HG02943 (cell line): ENCODE data around the gene CDK1.
A peak's percentile ranks its signal among the peaks of the same experiment; 100 is the strongest.

Source experiments
- ATAC-seq: cut with Tn5 transposase; IDR thresholded peaks from one replicate; pipeline ENCODE4 v1.9.1; 2021; ENCODE audit warnings: mild to moderate bottlenecking, low read depth, moderate library complexity; ENCODE audit not compliant: unreplicated experiment

CDK1 gene

DNA sequence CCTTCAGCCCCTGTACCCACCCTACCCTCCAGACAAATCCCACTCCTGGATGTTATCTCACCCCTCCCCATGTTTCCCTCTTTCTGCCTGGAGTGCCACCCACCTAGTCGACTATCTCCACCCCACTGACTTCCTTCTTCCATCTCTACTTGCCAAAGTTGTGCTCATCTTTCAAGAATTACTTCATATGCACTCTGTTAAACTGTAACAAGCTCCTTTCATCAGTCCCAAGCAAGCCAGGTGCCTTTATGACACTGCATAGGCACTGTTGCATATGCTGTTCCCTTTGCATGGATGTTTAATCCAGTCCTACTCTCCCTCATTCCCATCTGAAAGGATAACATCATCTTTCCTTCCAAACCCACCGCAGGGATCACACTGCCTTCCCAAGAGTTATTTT is 8.9 kb upstream of the CDK1 start:
- no peak for ATAC-seq

DNA sequence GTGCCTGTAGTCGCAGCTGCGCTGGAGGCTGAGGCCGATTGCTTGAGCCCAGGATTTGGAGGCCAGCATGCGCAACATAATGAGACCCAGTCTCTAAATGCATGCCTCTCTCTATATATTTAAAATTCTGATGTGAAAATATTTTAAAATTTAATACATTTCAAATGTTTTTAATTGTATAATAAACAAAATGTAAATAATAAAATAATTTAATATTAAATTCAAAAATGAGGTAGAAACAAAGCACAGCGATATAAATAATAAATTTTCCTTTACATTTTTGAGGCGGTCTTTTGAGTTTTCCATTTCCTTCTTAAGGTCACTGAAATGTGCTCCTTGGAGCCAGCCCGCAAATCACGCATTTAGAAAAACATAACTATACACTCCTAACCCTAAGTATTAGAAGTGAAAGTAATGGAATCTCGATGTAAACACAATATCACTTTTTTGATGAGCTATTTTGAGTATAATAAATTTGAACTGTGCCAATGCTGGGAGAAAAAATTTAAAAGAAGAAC is 523 bp upstream of the CDK1 start:
- peak; percentile 2 for ATAC-seq

DNA sequence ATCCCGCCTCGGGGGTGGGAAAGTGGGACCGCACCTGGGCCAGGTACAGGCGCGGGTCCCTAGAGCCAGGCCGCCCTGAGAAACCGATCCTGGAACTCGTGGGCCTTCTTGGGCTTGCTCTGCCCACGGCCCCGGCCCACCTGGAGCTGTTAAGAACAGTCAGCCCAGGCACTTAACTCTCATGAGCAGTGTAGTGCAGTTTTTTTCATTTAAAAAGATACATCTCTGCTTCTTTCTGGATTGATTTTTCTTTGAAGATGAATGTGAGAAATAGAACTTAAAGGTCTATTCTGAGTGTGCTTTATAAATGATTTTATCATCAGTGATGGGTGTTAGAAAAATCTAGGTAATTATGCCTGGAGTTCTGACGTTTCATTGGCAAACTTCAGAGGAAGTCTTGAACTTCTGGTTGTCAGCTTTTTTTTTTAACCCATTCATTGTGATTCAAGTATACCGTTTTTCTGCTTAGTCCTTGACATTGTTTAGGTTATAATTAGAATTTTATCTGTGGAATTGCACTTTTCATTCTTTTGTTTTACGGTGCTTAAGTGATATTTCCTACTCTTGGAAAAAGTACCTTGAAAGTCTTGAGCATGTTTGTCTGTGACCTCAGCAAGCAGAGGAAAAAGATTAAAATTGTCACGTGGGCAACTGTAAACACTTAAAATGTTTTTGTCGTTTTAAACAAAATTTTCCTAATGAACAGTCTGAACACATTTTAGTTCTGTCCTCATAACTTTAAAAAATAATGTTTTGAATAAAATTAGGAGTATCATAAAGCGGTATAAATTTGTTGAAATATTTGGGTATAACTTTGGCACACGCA is 906 bp downstream of the CDK1 start:
- peak; percentile 24 for ATAC-seq

DNA sequence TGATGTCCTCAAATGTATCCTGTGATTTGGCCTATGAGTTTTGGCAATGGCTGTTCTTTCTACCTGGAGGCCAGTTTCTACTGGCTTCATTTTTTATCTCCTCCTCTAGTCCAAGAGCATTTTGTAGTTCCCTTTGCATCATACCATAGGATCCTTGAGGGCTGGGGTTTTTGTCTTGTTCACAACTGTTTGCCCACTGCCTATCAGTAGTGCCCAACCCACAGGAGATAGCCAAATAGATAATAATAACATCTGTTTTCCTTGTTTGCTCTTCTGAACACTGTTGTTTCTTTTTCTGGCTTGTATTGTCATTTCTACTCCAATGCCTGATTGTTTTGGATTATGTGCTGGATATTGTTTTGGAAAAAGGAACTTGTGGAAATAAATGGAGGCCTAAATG is 3.4 kb downstream of the CDK1 start:
- ATAC-seq = no peak

DNA sequence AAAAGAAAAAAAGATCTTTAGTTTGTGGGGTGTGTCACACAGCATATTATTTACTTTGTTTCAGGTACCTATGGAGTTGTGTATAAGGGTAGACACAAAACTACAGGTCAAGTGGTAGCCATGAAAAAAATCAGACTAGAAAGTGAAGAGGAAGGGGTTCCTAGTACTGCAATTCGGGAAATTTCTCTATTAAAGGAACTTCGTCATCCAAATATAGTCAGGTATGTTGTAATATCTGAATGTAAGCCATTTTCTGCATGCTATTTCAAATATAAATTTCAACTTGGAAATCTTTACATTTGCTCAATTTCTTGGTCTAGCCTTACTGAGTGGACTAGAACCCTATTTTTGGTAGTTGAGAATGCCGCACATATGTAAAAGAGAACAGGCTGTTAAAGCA is 6.4 kb downstream of the CDK1 start:
- ATAC-seq = no peak

DNA sequence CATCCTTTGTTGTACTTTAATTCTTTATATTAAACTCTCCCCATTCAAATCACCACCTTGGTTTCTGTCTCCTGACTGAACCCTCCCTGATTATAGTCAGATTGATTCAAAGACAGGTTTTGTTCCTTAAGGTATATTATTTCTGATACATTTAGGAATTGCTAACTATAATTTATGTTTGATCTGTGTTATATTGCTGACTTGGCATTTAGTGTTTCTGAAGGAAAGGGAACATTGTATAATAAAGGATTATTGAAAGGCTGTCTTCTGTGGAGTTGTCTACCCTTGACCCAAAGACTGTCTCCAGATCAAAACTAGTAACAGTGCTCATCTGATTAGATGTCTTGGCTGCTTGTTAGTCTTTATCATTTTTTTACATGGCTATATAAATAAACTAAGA is 10.3 kb downstream of the CDK1 start:
- ATAC-seq = no peak

DNA sequence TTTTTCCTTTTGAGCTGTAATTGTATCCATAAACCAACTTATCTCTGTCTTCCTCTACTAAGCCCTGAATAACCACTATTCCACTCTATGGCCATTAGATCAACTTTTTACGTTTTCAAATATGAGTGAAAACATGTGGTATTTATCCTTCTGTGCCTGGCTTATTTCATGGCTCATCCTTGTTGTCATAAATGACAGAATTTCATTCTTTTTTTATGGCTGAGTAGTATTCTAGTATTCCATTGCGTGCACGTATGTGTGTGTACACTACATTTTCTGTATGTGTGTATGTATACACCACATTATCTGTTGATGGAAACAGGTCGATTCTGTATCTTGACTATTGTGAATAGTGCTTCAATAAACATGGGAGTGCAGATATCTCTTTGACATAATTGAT is 11.1 kb downstream of the CDK1 start:
- ATAC-seq = no peak

DNA sequence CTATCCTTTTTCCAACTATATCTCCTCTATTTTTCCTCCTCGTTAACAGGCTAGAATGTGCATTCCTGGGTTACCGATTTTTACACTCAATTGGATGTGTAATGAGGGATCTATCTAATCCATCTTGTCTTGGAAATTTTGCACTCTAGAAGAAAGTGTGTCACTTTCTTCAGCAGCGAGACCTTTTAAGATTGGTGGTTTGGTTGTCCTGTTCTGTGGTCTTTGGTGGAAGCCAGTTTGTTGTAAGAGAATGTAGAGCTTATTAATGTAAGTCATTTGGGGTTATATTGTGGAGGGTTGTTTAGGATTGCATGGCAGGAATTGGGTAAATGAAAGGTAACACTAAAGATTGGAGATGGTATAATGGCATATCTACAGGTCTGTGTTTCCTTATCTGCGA is 16.7 kb downstream of the CDK1 start:
- no peak for ATAC-seq

DNA sequence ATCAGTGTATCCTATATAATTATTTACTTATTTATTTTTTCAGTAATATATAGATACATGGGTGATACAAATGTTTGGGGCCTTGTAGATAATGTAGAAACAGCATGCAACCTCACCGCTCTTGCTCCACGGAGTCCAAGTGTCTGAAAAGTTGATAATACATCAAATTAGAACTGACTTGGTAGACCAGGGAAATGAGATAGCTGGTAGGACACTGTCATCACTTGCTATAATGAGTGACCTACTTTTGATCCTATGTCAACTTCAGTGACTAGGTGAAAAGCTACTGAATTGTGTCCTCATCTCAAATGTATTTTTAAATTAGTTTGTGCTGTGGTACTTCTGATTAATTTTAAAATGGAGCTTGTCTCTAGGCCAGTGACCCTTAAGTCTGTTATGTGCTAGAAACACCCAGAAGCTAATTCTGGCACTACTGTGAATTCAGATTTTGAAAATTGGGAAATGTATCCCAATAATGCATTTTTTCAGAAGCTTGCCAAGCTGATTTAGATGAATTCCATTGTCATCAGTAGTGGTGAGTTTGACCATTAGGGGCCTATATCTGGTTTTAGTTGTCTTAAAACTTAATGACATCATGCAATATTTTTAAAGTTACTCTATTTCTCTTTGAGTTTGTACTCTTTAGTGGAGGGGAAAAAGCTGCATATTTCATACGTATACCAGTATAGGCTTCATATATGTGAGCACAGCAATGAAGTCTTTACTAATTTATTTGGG is 17.4 kb downstream of the CDK1 start:
- no peak for ATAC-seq

DNA sequence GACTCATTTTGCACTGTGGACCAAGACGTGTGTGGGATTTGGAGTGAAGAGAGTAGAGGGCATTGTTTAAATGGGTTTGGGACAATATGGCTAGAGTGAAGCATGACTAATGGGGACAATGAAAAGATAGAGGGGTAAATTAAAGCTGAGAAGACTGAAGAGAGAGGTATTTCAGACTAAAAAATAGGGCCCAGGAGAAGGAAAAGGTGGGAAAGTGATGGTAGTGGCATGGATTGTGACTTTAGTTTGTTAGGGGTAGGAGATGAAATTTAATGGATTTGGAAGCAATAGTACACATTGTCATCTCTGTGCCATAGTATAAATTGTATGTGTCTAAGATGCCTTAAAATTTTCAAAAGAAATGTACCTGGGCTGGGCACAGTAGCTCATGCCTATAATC is 18.2 kb downstream of the CDK1 start:
- no peak for ATAC-seq

DNA sequence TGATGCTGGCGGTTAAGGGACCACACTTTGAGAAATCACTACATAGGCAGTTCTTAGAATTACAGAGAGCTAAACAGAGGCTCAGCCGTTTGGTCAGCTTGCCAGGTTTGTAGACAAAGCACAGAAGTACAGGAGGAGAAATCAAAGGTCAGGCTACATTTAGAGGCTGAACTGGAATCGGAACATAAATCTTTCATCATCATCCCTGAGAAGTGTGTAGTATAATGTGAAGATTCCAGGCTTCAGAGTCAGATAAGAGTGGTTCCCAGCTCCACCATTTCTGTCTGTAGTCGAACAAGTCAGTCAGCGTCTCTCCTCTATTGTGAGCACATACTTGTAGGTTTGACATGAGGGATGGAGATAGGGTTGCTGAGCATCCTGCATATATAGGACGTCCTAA is 18.9 kb downstream of the CDK1 start:
- ATAC-seq = no peak

DNA sequence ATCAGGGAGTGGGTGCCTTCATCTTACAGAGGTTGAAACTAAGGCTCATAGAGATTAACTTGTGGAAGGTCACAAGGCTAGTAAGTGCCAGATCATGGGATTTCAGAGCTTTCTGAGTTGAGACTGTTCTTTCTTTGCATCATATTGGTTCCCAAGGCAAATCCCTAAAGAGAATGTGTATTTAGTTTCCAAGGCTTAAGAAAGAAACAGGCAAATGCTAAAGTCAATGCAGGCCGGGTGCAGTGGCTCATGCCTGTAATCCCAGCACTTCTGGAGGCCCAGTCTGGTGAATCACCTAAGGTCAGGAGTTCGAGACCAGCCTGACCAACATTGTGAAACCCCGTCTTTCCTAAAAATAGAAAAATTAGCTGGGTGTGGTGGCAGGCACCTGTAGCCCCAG is 19.8 kb downstream of the CDK1 start:
- ATAC-seq = no peak

DNA sequence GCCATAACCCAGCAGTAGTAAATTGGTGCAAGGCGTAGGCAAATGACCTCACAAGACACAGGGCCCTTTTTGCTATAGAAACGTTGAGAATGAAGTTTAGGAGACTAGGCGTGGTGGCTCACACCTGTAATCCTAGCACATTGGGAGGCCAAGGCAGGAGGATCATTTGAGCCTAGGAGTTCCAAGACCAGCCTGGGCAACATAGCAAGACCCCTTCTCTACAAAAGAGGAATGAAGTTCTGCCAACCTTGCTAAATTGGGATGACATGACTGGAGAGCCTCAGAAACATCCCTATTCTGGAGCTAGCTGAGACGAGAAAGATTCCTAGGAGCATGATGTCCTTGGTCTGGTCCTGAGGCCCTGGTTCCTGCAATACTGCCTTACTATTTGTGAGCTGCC is 20.6 kb downstream of the CDK1 start:
- ATAC-seq = no peak

DNA sequence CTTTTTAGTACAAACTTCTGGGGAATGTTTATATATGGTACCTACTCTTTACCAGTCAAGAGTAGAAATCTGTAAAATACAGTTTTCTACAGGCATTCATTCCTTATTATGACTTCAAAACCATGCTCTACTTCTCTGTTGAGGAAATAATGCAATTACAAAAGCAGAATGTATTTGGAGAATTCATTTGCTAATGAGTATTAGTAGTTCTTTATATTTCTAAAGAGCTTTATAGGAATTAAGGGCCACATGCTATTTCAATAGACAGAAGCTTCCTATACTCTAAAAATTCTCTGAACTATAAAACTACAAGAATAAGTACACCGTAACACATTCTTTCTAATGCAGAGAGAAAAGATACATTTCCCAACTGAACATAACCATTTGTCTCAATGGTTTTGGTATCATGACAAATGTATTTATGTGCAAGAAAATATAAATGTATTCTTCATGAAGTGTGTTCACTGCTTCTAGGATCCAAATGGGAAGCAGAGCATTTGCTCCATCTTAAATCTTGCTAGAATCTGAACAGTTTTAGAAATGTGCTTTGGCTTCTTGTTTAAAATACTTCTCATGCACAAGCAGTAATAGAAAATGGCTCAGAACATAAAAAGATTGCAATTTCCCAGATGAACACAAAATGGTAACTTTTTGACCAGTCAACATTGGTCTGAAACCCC is 21.8 kb downstream of the CDK1 start:
- no peak for ATAC-seq

DNA sequence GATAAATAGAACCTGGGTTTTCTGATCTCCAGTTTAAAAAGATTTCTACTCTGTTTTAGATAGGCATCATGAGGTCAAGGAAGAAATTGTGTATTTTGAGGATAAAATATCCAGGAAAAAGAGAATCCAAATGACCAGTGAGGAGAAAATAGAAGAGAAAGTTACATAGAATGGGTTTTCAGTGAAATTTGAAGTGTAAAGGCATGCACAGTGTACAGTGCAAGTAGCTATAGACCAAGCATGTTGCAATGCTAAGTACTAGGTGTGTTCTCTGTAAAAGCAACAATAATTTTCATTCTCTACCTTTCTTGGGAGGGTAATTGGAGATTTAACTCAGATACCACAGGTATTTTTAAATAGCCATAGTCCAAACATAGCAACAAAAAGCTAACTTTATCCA is 22.6 kb downstream of the CDK1 start:
- ATAC-seq = no peak

DNA sequence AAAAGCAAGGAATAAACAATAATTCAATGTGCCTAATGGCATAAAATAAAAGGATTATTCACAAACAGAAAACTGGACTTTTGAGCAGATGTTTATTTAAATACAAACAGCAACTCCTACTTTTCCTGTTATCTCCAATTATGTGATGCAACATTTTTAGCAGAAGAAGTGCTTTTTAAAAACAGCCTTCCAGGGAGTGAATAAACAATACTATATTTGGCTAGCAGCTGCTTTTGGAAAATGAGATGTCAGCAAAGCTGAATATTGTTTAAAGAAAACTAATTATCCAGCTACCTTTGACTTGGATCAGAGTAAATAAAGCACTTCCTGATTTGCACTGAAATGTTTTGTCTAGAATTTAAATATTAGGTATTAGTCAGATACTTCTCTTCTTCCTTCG is 23.2 kb downstream of the CDK1 start:
- no peak for ATAC-seq

DNA sequence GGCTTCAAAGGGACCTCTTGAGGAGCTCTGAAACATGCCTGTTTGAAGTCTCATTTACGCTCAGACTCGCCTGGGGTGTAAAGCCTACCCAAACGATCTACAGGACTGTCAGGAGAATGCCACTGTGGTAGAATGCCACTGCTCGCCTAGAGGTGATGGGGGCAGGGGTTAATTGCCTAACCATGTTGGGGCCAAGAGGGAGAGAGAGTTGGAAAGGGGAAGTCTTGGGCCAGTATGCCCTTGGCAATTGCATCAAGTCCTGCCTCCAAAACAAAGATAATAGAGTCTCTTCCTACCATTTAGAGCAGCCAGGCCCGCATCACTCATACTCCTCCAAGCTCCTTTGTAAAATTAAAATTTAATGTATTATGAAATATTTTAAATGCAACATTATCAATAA is 25.2 kb downstream of the CDK1 start:
- no peak for ATAC-seq

DNA sequence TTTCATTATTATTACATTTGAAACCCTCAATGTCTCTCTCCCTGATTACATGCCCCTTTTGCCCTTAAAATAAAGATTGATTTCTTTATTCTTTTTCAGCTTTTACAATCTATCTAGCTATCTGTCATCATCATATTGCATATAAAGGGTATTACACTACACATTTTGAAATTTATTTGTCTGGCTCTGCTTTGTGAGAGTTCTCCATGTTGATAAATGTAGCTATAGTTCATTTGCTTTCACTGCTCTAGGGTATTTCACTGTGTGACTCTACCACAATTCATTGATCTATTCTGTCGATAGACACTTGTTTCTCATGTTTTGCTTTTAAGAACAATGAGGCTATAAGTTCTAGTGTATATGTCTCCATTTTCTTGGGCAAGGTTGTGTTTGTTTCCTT is 25.6 kb downstream of the CDK1 start:
- ATAC-seq = no peak

DNA sequence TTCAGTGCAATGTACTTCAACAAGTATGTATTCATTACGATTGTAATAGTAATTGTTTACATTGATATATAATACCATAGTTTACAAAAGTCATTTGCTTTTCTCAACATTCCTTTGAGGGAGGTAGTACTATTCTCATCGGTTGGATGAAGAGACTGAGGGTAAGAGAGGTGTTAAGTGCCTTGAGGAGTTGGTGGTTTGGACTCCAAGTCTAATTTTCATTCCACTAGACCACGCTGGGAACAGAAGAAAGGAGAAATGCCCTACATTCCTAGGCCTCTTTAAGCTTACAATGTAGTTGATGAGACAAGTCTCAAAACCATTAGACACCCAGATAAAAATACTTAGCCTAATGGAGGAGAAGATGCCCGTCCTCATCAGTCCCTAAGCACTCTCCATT is 28.6 kb downstream of the CDK1 start:
- ATAC-seq = no peak

DNA sequence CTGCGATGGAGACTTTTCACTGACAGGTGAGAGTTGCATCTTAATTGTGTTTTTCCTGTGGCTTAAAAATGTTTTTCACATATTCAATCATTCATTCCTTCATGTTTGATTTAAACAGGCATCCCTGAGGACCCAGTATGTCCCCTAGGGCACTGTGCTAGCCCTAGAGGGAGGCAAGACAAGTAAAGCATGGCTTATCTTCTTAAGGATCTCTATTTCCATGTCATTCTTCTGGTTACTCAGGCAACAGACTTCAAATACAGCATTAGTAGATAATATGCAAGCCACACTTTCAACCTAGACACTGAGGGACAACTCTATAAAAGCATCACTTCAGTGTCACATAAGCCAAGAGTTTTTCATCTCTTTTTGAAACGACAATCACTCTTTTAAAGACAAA is 29.2 kb downstream of the CDK1 start:
- no peak for ATAC-seq

DNA sequence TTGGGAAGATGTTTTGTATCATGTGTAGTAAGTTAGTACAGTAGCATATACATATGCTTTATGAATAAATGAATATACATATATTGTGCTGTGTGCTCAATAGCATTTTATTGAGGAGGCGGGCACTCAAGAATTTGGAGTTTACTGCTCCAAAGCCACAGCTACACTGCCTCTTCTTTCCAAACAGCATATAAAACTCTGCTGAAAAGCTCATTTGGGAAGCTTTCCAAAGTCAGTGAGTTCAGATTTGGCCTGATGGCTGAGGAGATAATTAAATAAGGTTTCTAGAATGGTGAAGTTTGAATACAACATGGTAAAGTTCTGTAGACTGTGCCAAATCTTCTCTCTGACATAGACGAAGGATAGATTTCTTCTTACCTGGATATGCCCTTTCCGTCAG is 29.8 kb downstream of the CDK1 start:
- no peak for ATAC-seq
